Muscle layer of duodenum (tissue), 2 donors: ENCODE data around the gene NPAS1.

Source experiments
- H3K27ac ChIP-seq: one replicate; pipeline ENCODE4 v1.7.0; 2013; ENCODE audit warnings: mild to moderate bottlenecking, low read length
- H3K27me3 ChIP-seq: one replicate; pipeline ENCODE4 v1.7.0; 2013; ENCODE audit warnings: low read depth, mild to moderate bottlenecking, control low read depth, low read length
- H3K36me3 ChIP-seq, 2 donors: one replicate each; pipeline ENCODE4 v1.7.0; 2013; ENCODE audit warnings: low read length in 2 of 2, control low read depth in 1 of 2, mild to moderate bottlenecking in 1 of 2; ENCODE audit not compliant: insufficient read depth in 2 of 2, control insufficient read depth in 1 of 2
- H3K4me1 ChIP-seq, 2 donors: one replicate each; pipeline ENCODE4 v1.7.0; 2013; ENCODE audit warnings: low read length in 2 of 2, mild to moderate bottlenecking in 2 of 2, control low read depth in 1 of 2, moderate library complexity in 1 of 2; ENCODE audit not compliant: insufficient read depth in 2 of 2, control insufficient read depth in 1 of 2
- H3K4me3 ChIP-seq, 2 donors: one replicate each; pipeline ENCODE4 v1.7.0; 2013; ENCODE audit warnings: low read length in 2 of 2, low read depth in 1 of 2, mild to moderate bottlenecking in 1 of 2
- H3K9me3 ChIP-seq, 2 donors: one replicate each; pipeline ENCODE4 v1.7.0; 2013; ENCODE audit warnings: low read length in 2 of 2, control low read depth in 1 of 2, mild to moderate bottlenecking in 1 of 2; ENCODE audit not compliant: control insufficient read depth in 1 of 2
- donor health status: healthy.

The NPAS1 gene, protein sequence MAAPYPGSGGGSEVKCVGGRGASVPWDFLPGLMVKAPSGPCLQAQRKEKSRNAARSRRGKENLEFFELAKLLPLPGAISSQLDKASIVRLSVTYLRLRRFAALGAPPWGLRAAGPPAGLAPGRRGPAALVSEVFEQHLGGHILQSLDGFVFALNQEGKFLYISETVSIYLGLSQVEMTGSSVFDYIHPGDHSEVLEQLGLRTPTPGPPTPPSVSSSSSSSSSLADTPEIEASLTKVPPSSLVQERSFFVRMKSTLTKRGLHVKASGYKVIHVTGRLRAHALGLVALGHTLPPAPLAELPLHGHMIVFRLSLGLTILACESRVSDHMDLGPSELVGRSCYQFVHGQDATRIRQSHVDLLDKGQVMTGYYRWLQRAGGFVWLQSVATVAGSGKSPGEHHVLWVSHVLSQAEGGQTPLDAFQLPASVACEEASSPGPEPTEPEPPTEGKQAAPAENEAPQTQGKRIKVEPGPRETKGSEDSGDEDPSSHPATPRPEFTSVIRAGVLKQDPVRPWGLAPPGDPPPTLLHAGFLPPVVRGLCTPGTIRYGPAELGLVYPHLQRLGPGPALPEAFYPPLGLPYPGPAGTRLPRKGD

GRCh38 chr19:47019431-47020041, at the start of gene NPAS1:
Gene NPAS1, plus strand, starts transcription at chr19:47019837. Its CDS starts 1,211 bp downstream, at chr19:47021048.
- H3K4me3 ChIP-seq, result peak within 1 kb of the TSS in 1 of 2 donors; percentile 24
- H3K36me3 ChIP-seq, result no peaks in the 10 kb centered on the region
- peaks cover 29% of the 10 kb centered on the region for H3K27me3 ChIP-seq
- H3K4me1 ChIP-seq, result peaks cover 0 to 29% of the 10 kb centered on the region in 2 donors
- no peak within 1 kb of the TSS for H3K27ac ChIP-seq
- H3K9me3 ChIP-seq, result no peaks in the 10 kb centered on the region

DNA sequence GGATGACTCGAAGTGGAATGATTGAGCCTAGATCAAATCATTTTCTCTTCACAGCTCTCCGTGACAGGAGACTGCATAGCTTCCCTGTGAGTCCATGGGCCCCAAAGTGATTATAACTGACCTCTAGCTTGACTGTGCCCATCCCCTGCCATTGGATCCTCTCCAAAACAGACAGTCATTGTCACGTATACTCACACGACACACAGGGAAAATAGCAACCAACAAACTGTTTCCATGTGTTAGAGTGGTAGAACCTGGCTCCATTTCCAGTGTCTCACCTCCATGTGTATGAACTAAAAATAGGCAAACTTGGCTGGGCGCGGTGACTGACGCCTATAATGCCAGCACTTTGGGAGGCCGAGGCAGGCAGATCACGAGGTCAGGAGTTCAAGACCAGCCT, 48.8 kb upstream of the NPAS1 start:
- H3K27me3 ChIP-seq, result no peaks in the 10 kb centered on the region
- peaks cover 13 to 18% of the 10 kb centered on the region in 2 donors for H3K4me1 ChIP-seq
- H3K36me3 ChIP-seq, result peaks cover 3 to 5% of the 10 kb centered on the region in 2 donors
- no peak overlapping the region for H3K4me3 ChIP-seq
- H3K9me3 ChIP-seq, result no peaks in the 10 kb centered on the region
- H3K27ac ChIP-seq, result no peak overlapping the region

DNA sequence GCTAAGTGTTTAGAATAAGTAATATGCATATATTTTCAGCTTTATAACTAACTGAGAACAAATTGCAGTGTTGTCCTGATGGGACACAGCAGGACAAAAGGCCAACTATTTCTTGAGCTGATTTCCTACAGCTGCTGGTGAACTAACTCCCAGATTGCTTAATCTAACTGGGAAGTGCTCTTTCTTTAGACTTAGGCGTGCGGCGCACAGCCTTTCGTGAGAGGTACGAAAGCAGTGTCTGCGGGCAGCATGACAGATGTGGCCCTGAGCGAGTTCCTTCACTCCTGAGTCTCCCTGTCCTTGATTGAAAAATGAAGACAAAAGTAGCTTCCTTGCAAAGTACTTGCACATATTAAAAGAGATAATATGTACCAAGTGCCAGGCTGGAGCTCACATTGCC, 47.3 kb upstream of the NPAS1 start:
- H3K4me3 ChIP-seq, result no peak overlapping the region
- H3K27ac ChIP-seq, result no peak overlapping the region
- peaks cover 27 to 29% of the 10 kb centered on the region in 2 donors for H3K4me1 ChIP-seq
- H3K9me3 ChIP-seq, result no peaks in the 10 kb centered on the region
- H3K27me3 ChIP-seq, result no peaks in the 10 kb centered on the region
- peaks cover 5 to 9% of the 10 kb centered on the region in 2 donors for H3K36me3 ChIP-seq

- Histone ChIP-seq H3K27ac (no peak overlapping the region), H3K27me3 (no peaks in the 10 kb centered on the region), H3K9me3 (no peaks in the 10 kb centered on the region), H3K36me3 (peaks cover 5 to 9% of the 10 kb centered on the region in 2 donors), H3K4me1 (peaks cover 31 to 37% of the 10 kb centered on the region in 2 donors), H3K4me3 (no peak overlapping the region)
These were observed 45.5 kb upstream of the NPAS1 start for GRCh38 chr19:46974181-46974580.

GRCh38 chr19:46975011-46975924, 44.4 kb upstream of the NPAS1 start:
- Histone ChIP-seq H3K36me3 (peaks cover 5 to 9% of the 10 kb centered on the region in 2 donors), H3K4me3 (no peak overlapping the region), H3K27ac (peak overlapping the region; percentile 69), H3K4me1 (peaks cover 31 to 41% of the 10 kb centered on the region in 2 donors), H3K9me3 (no peaks in the 10 kb centered on the region), H3K27me3 (no peaks in the 10 kb centered on the region)

DNA sequence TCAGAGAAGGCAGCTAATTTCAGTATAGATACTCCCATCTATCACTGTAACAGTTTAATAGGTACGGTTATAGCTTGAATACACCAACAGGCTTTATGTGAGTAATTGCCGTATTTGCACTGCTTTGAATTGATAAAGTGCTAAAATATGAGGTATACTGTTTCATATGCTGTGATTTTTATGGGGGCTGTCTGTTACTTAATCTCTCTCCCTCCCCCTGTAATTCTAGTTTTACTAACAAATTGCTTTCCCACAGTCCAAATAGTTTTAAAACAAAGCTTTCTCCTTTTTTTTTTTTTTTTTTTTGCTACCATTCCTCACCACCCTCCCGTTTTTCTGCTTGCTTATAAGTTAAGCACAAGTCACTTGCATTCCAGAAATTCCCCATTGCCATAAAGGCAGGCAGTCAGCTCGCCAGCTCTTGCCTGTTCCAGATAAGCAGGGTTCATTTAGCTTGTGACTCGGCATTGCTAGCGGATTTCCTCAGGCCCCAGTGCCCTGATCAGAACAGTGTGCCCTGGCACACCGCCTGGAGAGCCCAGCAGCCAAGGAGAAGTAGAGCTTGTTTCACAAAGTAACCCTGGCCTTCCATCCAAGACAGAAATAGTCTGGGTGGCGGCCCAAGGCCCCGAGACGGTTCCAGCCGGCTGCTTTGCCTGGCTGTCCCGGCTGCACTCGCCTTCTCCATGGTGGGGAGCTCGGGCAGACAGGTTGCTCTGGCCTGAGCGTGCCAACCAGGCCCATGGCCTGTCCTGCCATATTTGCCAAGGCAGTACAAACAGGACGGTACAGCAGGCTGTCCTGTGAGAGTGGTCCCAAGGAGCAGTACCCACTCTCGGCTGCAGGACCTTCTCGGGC, 43.5 kb upstream of the NPAS1 start:
- H3K36me3 ChIP-seq, result peaks cover 5 to 6% of the 10 kb centered on the region in 2 donors
- no peaks in the 10 kb centered on the region for H3K9me3 ChIP-seq
- H3K4me3 ChIP-seq, result no peak overlapping the region
- H3K27me3 ChIP-seq, result no peaks in the 10 kb centered on the region
- H3K4me1 ChIP-seq, result peaks cover 31 to 44% of the 10 kb centered on the region in 2 donors
- peak overlapping the region; percentile 69 for H3K27ac ChIP-seq

- Histone ChIP-seq H3K9me3 (no peaks in the 10 kb centered on the region), H3K4me3 (no peak overlapping the region), H3K4me1 (peaks cover 31 to 49% of the 10 kb centered on the region in 2 donors), H3K27me3 (no peaks in the 10 kb centered on the region), H3K36me3 (peaks cover 5 to 6% of the 10 kb centered on the region in 2 donors), H3K27ac (peak overlapping the region; percentile 67)
These were observed 42.8 kb upstream of the NPAS1 start for GRCh38 chr19:46976845-46977320.

- Histone ChIP-seq H3K4me3 (no peak overlapping the region), H3K27ac (no peak overlapping the region), H3K4me1 (peaks cover 31 to 53% of the 10 kb centered on the region in 2 donors)
These were observed 42.1 kb upstream of the NPAS1 start for GRCh38 chr19:46977548-46977947.

DNA sequence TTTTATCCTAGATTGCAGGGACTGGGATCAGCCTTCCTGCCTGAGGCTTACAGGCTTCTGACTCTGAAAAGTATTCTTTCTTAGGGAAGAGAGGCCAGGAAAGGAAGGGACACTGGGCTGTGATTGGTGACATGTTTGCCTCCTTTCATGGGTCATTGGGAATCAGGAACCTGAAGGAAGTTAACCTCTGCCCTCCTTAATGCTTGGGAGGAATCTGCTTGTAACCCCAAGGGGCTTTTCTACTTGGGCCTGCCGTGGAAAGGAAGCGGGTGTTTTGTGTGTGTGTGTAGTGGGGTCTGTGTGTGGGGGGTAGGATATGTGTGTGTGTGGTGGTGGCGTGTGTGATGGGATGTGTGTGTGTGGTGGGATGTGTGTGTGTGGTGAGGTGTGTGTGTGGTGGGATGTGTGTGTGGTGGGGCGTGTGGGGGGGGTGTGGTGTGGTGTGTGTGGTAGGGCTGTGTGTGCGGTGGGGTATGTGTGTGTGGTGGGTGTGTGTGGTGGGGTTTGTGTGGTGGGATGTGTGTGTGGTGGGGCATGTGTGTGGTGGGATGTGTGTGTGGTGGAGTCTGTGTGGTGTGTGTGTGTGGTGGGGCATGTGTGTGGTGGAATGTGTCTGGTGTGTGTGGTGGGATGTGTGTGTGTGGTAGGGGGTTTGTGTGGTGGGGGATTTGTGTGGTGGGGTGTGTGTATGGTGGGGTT, 41.3 kb upstream of the NPAS1 start:
- Histone ChIP-seq H3K4me3 (no peak overlapping the region), H3K27ac (no peak overlapping the region), H3K9me3 (no peaks in the 10 kb centered on the region), H3K36me3 (peaks cover 5 to 6% of the 10 kb centered on the region in 2 donors), H3K27me3 (no peaks in the 10 kb centered on the region), H3K4me1 (peaks cover 31 to 59% of the 10 kb centered on the region in 2 donors)

More at GRCh38 chr19:46977548-46977947, 42.1 kb upstream of the NPAS1 start:
- Histone ChIP-seq H3K27me3 (no peaks in the 10 kb centered on the region), H3K36me3 (peaks cover 5 to 6% of the 10 kb centered on the region in 2 donors), H3K9me3 (no peaks in the 10 kb centered on the region)
